GM19455 (cell line): Measurements from ENCODE around the gene GPR22.

ENCODE experiments used
- ATAC-seq: cut with Tn5 transposase; IDR thresholded peaks from one replicate; pipeline ENCODE4 v1.9.1; 2021; ENCODE audit not compliant: unreplicated experiment

Gene GPR22

GRCh38 chr7:107469929-107470328 is at the start of gene GPR22:
GPR22 (plus strand) TSS chr7:107470057; CDS start chr7:107474061, 4,004 bp downstream.
- no peak for ATAC-seq

- ATAC-seq, result no peak
Observed at GRCh38 chr7:107427462-107427861, 42.4 kb upstream of the GPR22 start.

- no peak for ATAC-seq
Observed at GRCh38 chr7:107428642-107429041, 41.2 kb upstream of the GPR22 start.

GRCh38 chr7:107430057-107430456 is 39.8 kb upstream of the GPR22 start:
- no peak for ATAC-seq

GRCh38 chr7:107432261-107432660 is 37.6 kb upstream of the GPR22 start:
- ATAC-seq, result no peak

- no peak for ATAC-seq
Observed at GRCh38 chr7:107435749-107436148, 34.1 kb upstream of the GPR22 start.

GRCh38 chr7:107439025-107439424 is 30.8 kb upstream of the GPR22 start:
- ATAC-seq, result no peak

GRCh38 chr7:107441581-107442422 is 28.1 kb upstream of the GPR22 start:
- no peak for ATAC-seq

GRCh38 chr7:107442678-107443077 is 27.2 kb upstream of the GPR22 start:
- no peak for ATAC-seq

- ATAC-seq, result no peak
Observed at GRCh38 chr7:107446531-107446930, 23.3 kb upstream of the GPR22 start.

GRCh38 chr7:107446988-107447387 is 22.9 kb upstream of the GPR22 start:
- ATAC-seq, result no peak

GRCh38 chr7:107450970-107451369 is 18.9 kb upstream of the GPR22 start:
- ATAC-seq, result no peak

GRCh38 chr7:107453388-107453787 is 16.5 kb upstream of the GPR22 start:
- no peak for ATAC-seq

- ATAC-seq, result no peak
Observed at GRCh38 chr7:107461938-107462533, 7.8 kb upstream of the GPR22 start.

- ATAC-seq, result no peak
Observed at GRCh38 chr7:107463139-107464078, 6.4 kb upstream of the GPR22 start.

GRCh38 chr7:107464666-107465226 is 5.1 kb upstream of the GPR22 start:
- ATAC-seq, result no peak

GRCh38 chr7:107467972-107468371 is 1.9 kb upstream of the GPR22 start:
- no peak for ATAC-seq

GRCh38 chr7:107468824-107469223 is 1.0 kb upstream of the GPR22 start:
- no peak for ATAC-seq

- ATAC-seq, result no peak
Observed at GRCh38 chr7:107471292-107472070, 1.6 kb downstream of the GPR22 start.

- no peak for ATAC-seq
Observed at GRCh38 chr7:107472116-107472515, 2.3 kb downstream of the GPR22 start.
